Mucosa of descending colon (tissue), 3 donors: Measurements from ENCODE around the gene FADD. TPM values are rescaled to one million over a fixed set of nuclear protein-coding genes. Genes with fewer than 3 reads are reported as not detected.

Experiments
- ATAC-seq: fragments of 200-7000 bp; cut with Tn5 transposase; one replicate; pipeline ENCODE4 v1.9.1; 2020; ENCODE audit warnings: mild to moderate bottlenecking, moderate library complexity
- DNase-seq, 3 donors: peaks; one replicate each; pipeline ENCODE4 v3.0.0-alpha.2; 2020
- H3K36me3 ChIP-seq: fragments of 200-600 bp; one replicate; pipeline ENCODE4 v1.8.0; 2021; ENCODE audit warnings: low read depth, mild to moderate bottlenecking
- H3K4me1 ChIP-seq: fragments of 200-600 bp; one replicate; pipeline ENCODE4 v1.8.0; 2021; ENCODE audit warnings: low read depth, mild to moderate bottlenecking
- H3K4me3 ChIP-seq: fragments of 200-600 bp; one replicate; pipeline ENCODE4 v1.8.0; 2021; ENCODE audit warnings: mild to moderate bottlenecking
- H3K9me3 ChIP-seq: fragments of 200-600 bp; one replicate; pipeline ENCODE4 v1.8.0; 2021; ENCODE audit warnings: mild to moderate bottlenecking
- intact Hi-C, 2 donors: fragments of 100-400 bp; cut with DNase I in 1 of 2; cut with micrococcal nuclease in 1 of 2; formaldehyde crosslinking; loops; one replicate each; pipeline versions ENCODE4 v1.11.0 to v1.11.1; 2022; cut with DNase I, micrococcal nuclease
- total RNA-seq, 3 donors: library from RNA; stranded (reverse); fragmentation: NEBNext Ultra II Directional in 2 of 3; extraction: Animal tissue kit (Norgen Biotek cat#: 25700) in 2 of 3; gene quantifications; one replicate each; pipeline versions ENCODE4 v1.2.1 to v1.2.4, GENCODE V29; 2021 to 2023
- TF ChIP-seq, protein P1 (sequence below): fragments of 200-600 bp; IDR thresholded peaks from one replicate; pipeline ENCODE4 v1.8.0; 2022; ENCODE audit warnings: antibody characterized with exemption, mild to moderate bottlenecking
- donor health status: DM: no; HTN: no; CAD: no; lungs with moderate emphysema.
- donor health status: DM: no; HTN: no; CAD: no.
- donor health status: DM: no; HTN: yes; CAD: no.

The FADD gene
- total RNA-seq, 3 donors from 2014 or later: 26.3 to 31.0 (median 26.9) TPM

DNA sequence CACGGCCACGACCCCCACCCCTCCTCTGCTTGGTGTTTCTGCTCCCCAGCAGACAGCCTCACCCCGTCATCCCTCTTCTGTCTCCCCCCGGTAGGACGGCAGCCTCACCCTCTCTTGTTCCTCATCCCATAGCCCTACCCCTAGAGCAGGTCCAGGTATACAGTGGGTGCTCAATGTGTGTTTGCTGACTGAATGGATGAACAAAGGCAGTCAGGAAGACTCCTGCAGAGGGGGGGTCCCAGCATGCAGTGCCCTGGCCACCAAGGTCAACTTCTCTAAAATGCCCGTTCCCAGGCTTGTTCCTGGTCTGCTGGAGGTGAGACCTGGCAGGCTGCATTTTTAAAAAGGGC, 34.7 kb upstream of the FADD start:
- H3K4me1 ChIP-seq: no peaks in the 10 kb centered on the region
- intact Hi-C loops: no loop called here
- H3K9me3 ChIP-seq: no peaks in the 10 kb centered on the region
- TF ChIP-seq, protein P1, sequence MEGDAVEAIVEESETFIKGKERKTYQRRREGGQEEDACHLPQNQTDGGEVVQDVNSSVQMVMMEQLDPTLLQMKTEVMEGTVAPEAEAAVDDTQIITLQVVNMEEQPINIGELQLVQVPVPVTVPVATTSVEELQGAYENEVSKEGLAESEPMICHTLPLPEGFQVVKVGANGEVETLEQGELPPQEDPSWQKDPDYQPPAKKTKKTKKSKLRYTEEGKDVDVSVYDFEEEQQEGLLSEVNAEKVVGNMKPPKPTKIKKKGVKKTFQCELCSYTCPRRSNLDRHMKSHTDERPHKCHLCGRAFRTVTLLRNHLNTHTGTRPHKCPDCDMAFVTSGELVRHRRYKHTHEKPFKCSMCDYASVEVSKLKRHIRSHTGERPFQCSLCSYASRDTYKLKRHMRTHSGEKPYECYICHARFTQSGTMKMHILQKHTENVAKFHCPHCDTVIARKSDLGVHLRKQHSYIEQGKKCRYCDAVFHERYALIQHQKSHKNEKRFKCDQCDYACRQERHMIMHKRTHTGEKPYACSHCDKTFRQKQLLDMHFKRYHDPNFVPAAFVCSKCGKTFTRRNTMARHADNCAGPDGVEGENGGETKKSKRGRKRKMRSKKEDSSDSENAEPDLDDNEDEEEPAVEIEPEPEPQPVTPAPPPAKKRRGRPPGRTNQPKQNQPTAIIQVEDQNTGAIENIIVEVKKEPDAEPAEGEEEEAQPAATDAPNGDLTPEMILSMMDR: no peak
- no peak for ATAC-seq
- no peak overlapping the region for H3K4me3 ChIP-seq
- no peaks in the 10 kb centered on the region for H3K36me3 ChIP-seq
- DNase-seq: no peak

DNA sequence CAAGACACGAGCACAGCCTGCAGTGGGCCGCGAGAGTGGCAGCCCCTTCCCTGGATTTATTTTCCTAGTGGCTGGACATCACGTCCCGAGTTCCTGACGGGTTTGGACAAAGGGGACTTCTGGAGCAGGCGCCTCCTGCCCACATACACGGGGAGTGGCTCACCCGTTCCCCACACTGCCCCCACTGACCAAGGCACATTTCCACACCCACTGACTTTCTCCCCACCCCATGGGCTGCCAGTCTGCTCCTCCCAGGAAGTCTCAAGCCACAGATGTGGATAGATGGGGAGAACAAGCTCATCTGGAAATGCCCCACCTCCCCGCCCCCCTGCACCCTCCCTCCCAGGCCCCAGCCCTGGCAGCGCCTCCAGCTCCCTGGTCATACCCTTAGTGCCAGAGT, 34.0 kb upstream of the FADD start:
- Histone ChIP-seq H3K9me3 (no peaks in the 10 kb centered on the region), H3K36me3 (no peaks in the 10 kb centered on the region), H3K4me1 (no peaks in the 10 kb centered on the region), H3K4me3 (no peak overlapping the region)
- ATAC-seq (no peak), DNase-seq (no peak)
- intact Hi-C loops: no loop called here
- TF ChIP-seq, protein P1: no peak

DNA sequence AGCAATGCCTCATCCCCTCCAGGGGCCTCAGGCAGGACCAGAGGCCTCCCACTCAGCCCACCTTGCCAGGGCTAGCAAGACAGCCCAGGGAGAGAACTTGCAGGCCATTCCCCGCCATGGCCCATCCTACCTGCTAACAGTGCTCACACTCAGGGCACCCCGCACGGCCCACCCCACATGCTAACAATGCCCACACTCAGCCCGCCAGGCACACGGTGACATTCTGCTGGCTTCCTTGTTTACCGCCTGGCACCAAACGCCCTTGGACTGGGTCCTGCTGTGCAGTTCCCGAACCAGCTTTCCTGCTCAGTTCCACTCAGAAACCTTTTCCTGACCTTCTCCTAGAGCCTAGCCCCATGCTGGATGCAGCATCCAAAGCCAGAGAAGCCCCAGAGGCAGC, 33.5 kb upstream of the FADD start:
- ATAC-seq: no peak
- intact Hi-C loops: no loop called here
- TF ChIP-seq, protein P1: no peak

DNA sequence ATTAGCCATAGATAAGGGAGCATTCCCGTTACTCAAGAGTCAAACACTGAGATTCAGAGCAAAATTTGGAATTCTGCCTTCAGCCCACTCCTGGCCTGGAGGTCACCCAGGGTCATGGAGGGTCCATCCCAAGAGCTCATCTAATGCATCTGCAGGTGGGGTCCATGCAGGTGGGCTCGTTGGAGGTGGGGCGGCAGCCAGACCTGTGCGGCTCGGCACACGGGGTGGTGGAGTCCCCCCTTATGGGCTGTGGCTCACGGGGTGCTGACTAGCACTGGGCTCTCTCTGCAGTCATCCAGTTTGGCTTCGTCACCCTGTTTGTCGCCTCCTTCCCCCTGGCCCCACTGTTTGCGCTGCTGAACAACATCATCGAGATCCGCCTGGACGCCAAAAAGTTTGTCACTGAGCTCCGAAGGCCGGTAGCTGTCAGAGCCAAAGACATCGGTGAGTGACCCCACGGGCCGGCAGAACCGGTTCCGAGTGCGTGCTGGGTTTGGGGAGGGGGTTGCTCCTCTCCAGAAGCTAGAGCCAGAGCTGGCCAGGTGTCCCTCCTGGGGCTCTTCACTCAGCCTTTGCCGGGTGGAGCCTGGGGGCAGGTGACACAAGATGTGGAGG, 32.4 kb upstream of the FADD start:
- no peak overlapping the region for H3K4me3 ChIP-seq
- no peaks in the 10 kb centered on the region for H3K36me3 ChIP-seq
- intact Hi-C loops: no loop called here
- no peaks in the 10 kb centered on the region for H3K4me1 ChIP-seq
- DNase-seq (no peak), ATAC-seq (no peak)
- no peaks in the 10 kb centered on the region for H3K9me3 ChIP-seq
- TF ChIP-seq, protein P1: no peak

More for the DNA sequence above, 33.5 kb upstream of the FADD start:
- H3K4me3 ChIP-seq: no peak overlapping the region
- H3K36me3 ChIP-seq: no peaks in the 10 kb centered on the region
- H3K9me3 ChIP-seq: no peaks in the 10 kb centered on the region
- no peaks in the 10 kb centered on the region for H3K4me1 ChIP-seq
- no peak for DNase-seq

DNA sequence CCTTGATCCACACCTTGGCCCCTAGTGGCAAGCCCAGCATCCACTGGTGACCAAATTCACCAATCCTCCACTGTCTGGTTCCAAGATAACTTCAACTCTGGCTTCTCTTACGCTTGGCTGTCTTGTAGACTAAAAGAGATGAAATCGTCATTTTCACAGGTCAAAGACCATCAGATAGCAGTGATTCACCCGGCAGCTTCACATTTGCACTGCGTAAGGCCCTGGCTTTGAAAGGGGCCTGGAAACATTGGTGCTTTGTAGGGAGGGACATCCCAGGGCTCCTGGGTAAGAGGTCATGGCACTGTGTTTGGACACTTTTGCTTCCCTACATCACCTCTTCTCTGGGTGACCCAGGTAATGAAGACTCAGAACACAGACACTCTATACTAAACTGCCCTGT, 30.1 kb upstream of the FADD start:
- Histone ChIP-seq H3K36me3 (no peaks in the 10 kb centered on the region), H3K9me3 (no peaks in the 10 kb centered on the region), H3K4me1 (no peaks in the 10 kb centered on the region), H3K4me3 (no peak overlapping the region)
- ATAC-seq: no peak
- DNase-seq: no peak
- intact Hi-C loops: no loop called here
- TF ChIP-seq, protein P1: no peak
